Measurements from ENCODE around the gene SRD5A1. TPM values are rescaled to one million over a fixed set of nuclear protein-coding genes. Genes with fewer than 3 reads are reported as not detected.

The SRD5A1 gene
- polyA plus RNA-seq, 2 of the 4 experiments (the other 2 are of a cell fraction): 9.7 to 25.4 TPM

GRCh38 chr5:6608016-6608415 is 25.2 kb upstream of the SRD5A1 start (continued):
- TF ChIP-seq EHMT2 (IDR thresholded peaks at IDR 0.05; ENCODE audit: low read depth) (no peak), POLR2AphosphoS2 (conservative IDR thresholded peaks at IDR 0.05; ENCODE audit: low read length) (no peak), ZFP36 (IDR thresholded peaks at IDR 0.05; ENCODE audit: borderline replicate concordance, partially characterized antibody) (no peak), HDAC2 (IDR thresholded peaks at IDR 0.05) (no peak)
- TF ChIP-seq, protein P1, sequence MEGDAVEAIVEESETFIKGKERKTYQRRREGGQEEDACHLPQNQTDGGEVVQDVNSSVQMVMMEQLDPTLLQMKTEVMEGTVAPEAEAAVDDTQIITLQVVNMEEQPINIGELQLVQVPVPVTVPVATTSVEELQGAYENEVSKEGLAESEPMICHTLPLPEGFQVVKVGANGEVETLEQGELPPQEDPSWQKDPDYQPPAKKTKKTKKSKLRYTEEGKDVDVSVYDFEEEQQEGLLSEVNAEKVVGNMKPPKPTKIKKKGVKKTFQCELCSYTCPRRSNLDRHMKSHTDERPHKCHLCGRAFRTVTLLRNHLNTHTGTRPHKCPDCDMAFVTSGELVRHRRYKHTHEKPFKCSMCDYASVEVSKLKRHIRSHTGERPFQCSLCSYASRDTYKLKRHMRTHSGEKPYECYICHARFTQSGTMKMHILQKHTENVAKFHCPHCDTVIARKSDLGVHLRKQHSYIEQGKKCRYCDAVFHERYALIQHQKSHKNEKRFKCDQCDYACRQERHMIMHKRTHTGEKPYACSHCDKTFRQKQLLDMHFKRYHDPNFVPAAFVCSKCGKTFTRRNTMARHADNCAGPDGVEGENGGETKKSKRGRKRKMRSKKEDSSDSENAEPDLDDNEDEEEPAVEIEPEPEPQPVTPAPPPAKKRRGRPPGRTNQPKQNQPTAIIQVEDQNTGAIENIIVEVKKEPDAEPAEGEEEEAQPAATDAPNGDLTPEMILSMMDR (IDR thresholded peaks at IDR 0.05): no peak

DNA sequence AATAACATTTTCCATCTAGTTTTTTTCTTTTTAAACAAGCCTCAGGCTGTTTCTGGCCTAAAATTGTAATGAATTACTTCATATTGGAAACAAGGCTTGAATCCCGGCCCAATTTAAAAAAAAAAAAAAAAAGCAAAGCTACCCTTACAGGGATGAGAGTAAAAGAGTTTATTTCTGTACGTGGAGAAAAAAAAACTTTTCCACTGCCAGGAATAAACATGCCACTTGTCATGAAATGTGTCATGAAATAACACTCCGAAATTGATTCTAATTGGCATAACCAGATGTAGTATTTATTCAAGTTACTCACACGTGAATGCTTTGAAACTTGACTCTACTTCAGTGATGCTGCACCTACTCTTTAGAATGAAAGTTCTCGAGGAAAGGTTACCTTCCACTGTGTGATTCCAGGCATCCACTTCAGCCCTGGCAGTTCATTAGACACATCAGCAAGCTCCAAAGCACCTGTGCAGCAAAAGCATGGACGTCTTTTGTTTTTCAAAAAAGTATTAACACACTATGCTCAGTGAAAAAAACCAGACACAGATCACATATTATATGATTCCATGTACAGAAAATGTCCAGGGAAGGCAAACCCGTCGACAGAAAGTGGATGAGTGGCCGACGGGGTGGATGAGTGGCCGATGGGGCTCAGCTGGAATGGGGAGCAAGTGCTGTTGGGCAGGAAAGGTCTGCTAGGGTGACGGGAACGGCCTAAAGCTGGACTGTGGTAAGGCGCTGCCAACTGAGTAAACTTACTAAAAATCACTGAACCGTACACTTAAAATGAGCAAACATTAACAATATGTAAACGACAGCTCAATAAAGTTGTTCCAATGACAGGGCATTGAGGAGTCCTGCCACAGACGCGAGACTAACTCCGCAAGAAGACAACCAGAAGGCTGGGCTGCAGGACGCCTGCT is 21.6 kb upstream of the SRD5A1 start:
- POLR2A ChIA-PET: no interaction called here
- TF ChIP-seq, protein P2, sequence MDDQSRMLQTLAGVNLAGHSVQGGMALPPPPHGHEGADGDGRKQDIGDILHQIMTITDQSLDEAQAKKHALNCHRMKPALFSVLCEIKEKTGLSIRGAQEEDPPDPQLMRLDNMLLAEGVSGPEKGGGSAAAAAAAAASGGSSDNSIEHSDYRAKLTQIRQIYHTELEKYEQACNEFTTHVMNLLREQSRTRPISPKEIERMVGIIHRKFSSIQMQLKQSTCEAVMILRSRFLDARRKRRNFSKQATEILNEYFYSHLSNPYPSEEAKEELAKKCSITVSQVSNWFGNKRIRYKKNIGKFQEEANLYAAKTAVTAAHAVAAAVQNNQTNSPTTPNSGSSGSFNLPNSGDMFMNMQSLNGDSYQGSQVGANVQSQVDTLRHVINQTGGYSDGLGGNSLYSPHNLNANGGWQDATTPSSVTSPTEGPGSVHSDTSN (IDR thresholded peaks at IDR 0.05): no peak
- TF ChIP-seq POLR2A (IDR thresholded peaks at IDR 0.05; ENCODE audit: low read length) (no peak), HOXB13 (CRISPR knock-in tag; IDR thresholded peaks at IDR 0.05; ENCODE audit: low read depth) (no peak), POLR2AphosphoS2 (conservative IDR thresholded peaks at IDR 0.05; ENCODE audit: low read length) (no peak), EP300 (IDR thresholded peaks at IDR 0.05) (no peak), FOSB (CRISPR knock-in tag; IDR thresholded peaks at IDR 0.05) (no peak), TFCP2L1 (CRISPR knock-in tag; IDR thresholded peaks at IDR 0.05) (no peak), RFX5 (IDR thresholded peaks at IDR 0.05) (no peak), RAD21 (conservative IDR thresholded peaks at IDR 0.05 in 1 of 2, IDR thresholded peaks at IDR 0.05 in 1 of 2) (no peak), MAZ (IDR thresholded peaks at IDR 0.05; ENCODE audit: borderline replicate concordance, low read depth, low read length) (no peak), NFE2L2 (conservative IDR thresholded peaks at IDR 0.05; ENCODE audit: low read length) (no peak), ZSCAN20 (CRISPR knock-in tag; IDR thresholded peaks at IDR 0.05) (no peak), ZFP36 (IDR thresholded peaks at IDR 0.05; ENCODE audit: borderline replicate concordance, partially characterized antibody) (no peak), HOXA7 (CRISPR knock-in tag; IDR thresholded peaks at IDR 0.05) (no peak), TP53 (CRISPR knock-in tag; IDR thresholded peaks at IDR 0.05) (no peak)
- TF ChIP-seq, protein P1 (IDR thresholded peaks at IDR 0.05): no peak
- TF ChIP-seq, protein P3, sequence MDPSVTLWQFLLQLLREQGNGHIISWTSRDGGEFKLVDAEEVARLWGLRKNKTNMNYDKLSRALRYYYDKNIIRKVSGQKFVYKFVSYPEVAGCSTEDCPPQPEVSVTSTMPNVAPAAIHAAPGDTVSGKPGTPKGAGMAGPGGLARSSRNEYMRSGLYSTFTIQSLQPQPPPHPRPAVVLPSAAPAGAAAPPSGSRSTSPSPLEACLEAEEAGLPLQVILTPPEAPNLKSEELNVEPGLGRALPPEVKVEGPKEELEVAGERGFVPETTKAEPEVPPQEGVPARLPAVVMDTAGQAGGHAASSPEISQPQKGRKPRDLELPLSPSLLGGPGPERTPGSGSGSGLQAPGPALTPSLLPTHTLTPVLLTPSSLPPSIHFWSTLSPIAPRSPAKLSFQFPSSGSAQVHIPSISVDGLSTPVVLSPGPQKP (IDR thresholded peaks at IDR 0.05; ENCODE audit: low read depth, low read length): no peak
- TF ChIP-seq, protein P4, sequence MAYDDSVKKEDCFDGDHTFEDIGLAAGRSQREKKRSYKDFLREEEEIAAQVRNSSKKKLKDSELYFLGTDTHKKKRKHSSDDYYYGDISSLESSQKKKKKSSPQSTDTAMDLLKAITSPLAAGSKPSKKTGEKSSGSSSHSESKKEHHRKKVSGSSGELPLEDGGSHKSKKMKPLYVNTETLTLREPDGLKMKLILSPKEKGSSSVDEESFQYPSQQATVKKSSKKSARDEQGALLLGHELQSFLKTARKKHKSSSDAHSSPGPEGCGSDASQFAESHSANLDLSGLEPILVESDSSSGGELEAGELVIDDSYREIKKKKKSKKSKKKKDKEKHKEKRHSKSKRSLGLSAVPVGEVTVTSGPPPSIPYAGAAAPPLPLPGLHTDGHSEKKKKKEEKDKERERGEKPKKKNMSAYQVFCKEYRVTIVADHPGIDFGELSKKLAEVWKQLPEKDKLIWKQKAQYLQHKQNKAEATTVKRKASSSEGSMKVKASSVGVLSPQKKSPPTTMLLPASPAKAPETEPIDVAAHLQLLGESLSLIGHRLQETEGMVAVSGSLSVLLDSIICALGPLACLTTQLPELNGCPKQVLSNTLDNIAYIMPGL (CRISPR knock-in tag; IDR thresholded peaks at IDR 0.05; ENCODE audit: borderline replicate concordance): no peak
- CTCF ChIA-PET: interaction anchor here (0.7 to 1.6 kb wide), 4 partner anchors 9 to 134 kb away, joined by 3 to 4 read pairs (median 4); no protein-coding TSS in a partner anchor
- no peak overlapping the region for H3K4me2 ChIP-seq
- 90% methylated on average over 20 of the region's 20 CpGs for WGBS (ENCODE audit: missing lambda C conversion rate)
- DNase-seq (ENCODE audit: low read depth in 1 of 2, low spot score in 1 of 2) (no peak), ATAC-seq (no peak), FAIRE-seq (no peak)
- no peaks in the 10 kb centered on the region for H3K4me1 ChIP-seq
- no peak overlapping the region for H3K4me3 ChIP-seq
- H3K27ac ChIP-seq: no peak overlapping the region
- no peaks in the 10 kb centered on the region for H3K9me3 ChIP-seq

Data from A549 (cell line).